Panc1 (cell line): ENCODE data around the gene TINAGL1. TPM values are rescaled to one million over a fixed set of nuclear protein-coding genes. Genes with fewer than 3 reads are reported as not detected.
A peak's percentile ranks its signal among the peaks of the same experiment; 100 is the strongest.

Experiments used
- ATAC-seq: fragments of 200-7000 bp; cut with Tn5 transposase; 2 replicates; pipeline ENCODE4 v1.9.1; 2020; ENCODE audit warnings: mild to moderate bottlenecking, moderate library complexity
- BruUV-seq: library from RNA; stranded (reverse); fragments of 400-500 nt; replicated peaks from 2 replicates; lab custom pipeline; 2021; lab: Mats Ljungman, UMichigan
- CTCF ChIA-PET: fragments of 300-600 bp; sonication (Branson Sonifier 250); formaldehyde crosslinking; loops from one replicate; lab custom pipeline; 2022; ENCODE audit warnings: antibody characterized with exemption; lab: Charles Lee
- POLR2A ChIA-PET: fragments of 300-600 bp; sonication (Branson Sonifier 250); formaldehyde crosslinking; loops from one replicate; lab custom pipeline; 2022; ENCODE audit warnings: antibody characterized with exemption; lab: Charles Lee
- DNase-seq: peaks from one replicate; pipeline ENCODE4 v3.0.0-alpha.2; 2010; ENCODE audit warnings: low read depth, low spot score
- H3K27ac ChIP-seq: 2 replicates; pipeline ENCODE4 v1.5.1; 2011; ENCODE audit warnings: mild to moderate bottlenecking, low read length, inconsistent platforms
- H3K27me3 ChIP-seq: fragments of 200-500 bp; sonication (Bioruptor generic); 2 replicates; pipeline ENCODE4 v1.6.0; 2014; ENCODE audit warnings: low read length, inconsistent platforms; ENCODE audit not compliant: control insufficient read depth, insufficient read depth
- H3K36me3 ChIP-seq: fragments of 200-500 bp; sonication (Bioruptor generic); 2 replicates; pipeline ENCODE4 v1.5.1; 2014; ENCODE audit warnings: inconsistent platforms, mild to moderate bottlenecking, low read length, moderate library complexity; ENCODE audit not compliant: control insufficient read depth, insufficient read depth
- H3K4me1 ChIP-seq: 2 replicates; pipeline ENCODE4 v1.5.1; 2011; ENCODE audit warnings: inconsistent platforms, mild to moderate bottlenecking, low read length, moderate library complexity; ENCODE audit not compliant: control insufficient read depth, insufficient read depth
- H3K4me3 ChIP-seq, 2 experiments: 2 replicates each; pipeline ENCODE4 v1.5.1; 2011 to 2012; ENCODE audit warnings: low read depth in 2 of 2, low read length in 2 of 2, mild to moderate bottlenecking in 2 of 2, inconsistent platforms in 1 of 2, moderate library complexity in 1 of 2
- H3K9me3 ChIP-seq: fragments of 200-500 bp; sonication (Bioruptor generic); 2 replicates; pipeline ENCODE4 v1.5.1; 2014; ENCODE audit warnings: low read depth, mild to moderate bottlenecking, inconsistent platforms, low read length, moderate library complexity; ENCODE audit not compliant: control insufficient read depth, insufficient read depth
- CTCF ChIP-seq: fragments of 450-650 bp; IDR thresholded peaks from 2 replicates; pipeline ENCODE4 v1.5.1; 2017; ENCODE audit warnings: mild to moderate bottlenecking
- POLR2AphosphoS5 ChIP-seq: IDR thresholded peaks from 2 replicates; pipeline ENCODE4 v1.6.1; 2012; ENCODE audit warnings: mild to moderate bottlenecking, low read depth, low read length, moderate library complexity
- REST ChIP-seq, 2 experiments: IDR thresholded peaks; 2 replicates each; pipeline ENCODE4 v1.6.1; 2011 to 2012; ENCODE audit warnings: low read depth in 2 of 2, control low read depth in 1 of 2, low read length in 1 of 2, mild to moderate bottlenecking in 1 of 2, moderate library complexity in 1 of 2; ENCODE audit not compliant: insufficient read depth in 1 of 2
- SIN3A ChIP-seq: IDR thresholded peaks from 2 replicates; pipeline ENCODE4 v1.6.1; 2012; ENCODE audit warnings: low read depth, mild to moderate bottlenecking, low read length, moderate library complexity, borderline replicate concordance; ENCODE audit not compliant: insufficient read depth
- TCF7L2 ChIP-seq: IDR thresholded peaks from 2 replicates; pipeline ENCODE4 v1.6.1; 2011; ENCODE audit warnings: mild to moderate bottlenecking, low read depth, low read length, inconsistent platforms
- in situ Hi-C: cut with HindIII; loops from 2 replicates; pipeline ENCODE4 v1.10.0; 2016; ENCODE audit warnings: low sequenced_read_pairs, low pct_unique_long_range_greater_than_20kb
- intact Hi-C: fragments of 100-400 bp; cut with micrococcal nuclease; formaldehyde crosslinking; loops from one replicate; pipeline ENCODE4 v1.10.0; 2022; ENCODE audit not compliant: unreplicated experiment
- total RNA-seq: library from RNA; stranded (reverse); gene quantifications from one replicate; pipeline ENCODE4 v1.2.1, GENCODE V29; 2021; ENCODE audit not compliant: unreplicated experiment

The TINAGL1 gene
- total RNA-seq, 1 experiment from 2014 or later: 6.1 TPM

DNA sequence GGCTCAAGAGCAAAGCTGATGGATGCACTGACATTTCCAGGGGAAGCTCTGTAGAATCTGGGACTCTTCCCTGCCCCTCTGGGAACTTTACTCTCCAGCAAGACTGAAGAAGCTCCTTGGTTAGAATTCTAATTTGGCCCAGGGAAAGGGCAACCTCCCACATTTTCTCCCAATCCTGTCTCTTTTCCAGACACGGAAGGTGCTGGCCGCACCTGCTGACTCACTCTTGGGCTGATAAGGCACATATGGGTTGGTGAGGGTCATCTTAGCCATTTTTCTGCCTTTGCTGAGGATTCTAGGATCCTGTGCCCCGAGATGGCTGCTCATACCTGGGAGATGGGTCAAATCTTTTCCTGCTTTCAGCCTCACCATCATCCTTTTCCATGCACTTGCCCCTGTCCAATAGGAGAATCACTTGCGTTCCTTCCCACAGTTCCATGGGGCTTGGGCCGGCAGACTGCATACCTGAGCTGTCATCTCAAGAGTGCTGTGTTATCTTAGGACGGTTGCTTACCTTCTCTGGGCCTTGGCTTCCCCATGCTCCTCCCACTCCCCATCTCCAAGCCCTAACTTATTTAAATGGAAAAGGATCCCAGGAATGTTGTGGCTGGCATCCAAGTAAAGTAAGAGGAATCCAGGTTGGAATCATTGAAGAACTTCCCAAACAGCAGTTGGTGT lies 1.3 kb downstream of the TINAGL1 start:
- TF ChIP-seq TCF7L2 (no peak), POLR2AphosphoS5 (no peak), SIN3A (no peak), REST (IDR thresholded peaks at IDR 0.05; ENCODE audit: insufficient read depth in 1 of 2, low read depth in 2 of 2, low read length in 1 of 2) (no peak), CTCF (no peak)
- peak overlapping the region; percentile 65 for H3K27ac ChIP-seq
- BruUV-seq: no TSS peak
- H3K4me3 ChIP-seq: peak overlapping the region; percentile 32 to 34
- no peaks in the 10 kb centered on the region for H3K9me3 ChIP-seq
- POLR2A ChIA-PET: no interaction called here
- H3K4me1 ChIP-seq: peaks cover 65% of the 10 kb centered on the region
- ATAC-seq (no peak), DNase-seq (no peak)
- CTCF ChIA-PET: interaction anchor here (0.6 to 0.9 kb wide), 3 partner anchors 16 to 237 kb away, joined by 6 to 10 read pairs (median 9); no protein-coding TSS in a partner anchor
- no peaks in the 10 kb centered on the region for H3K27me3 ChIP-seq
- intact Hi-C loops (no loop called here), in situ Hi-C loops (no loop called here)
- H3K36me3 ChIP-seq: peaks cover 4% of the 10 kb centered on the region; the same call in 1 of the 2 replicates

DNA sequence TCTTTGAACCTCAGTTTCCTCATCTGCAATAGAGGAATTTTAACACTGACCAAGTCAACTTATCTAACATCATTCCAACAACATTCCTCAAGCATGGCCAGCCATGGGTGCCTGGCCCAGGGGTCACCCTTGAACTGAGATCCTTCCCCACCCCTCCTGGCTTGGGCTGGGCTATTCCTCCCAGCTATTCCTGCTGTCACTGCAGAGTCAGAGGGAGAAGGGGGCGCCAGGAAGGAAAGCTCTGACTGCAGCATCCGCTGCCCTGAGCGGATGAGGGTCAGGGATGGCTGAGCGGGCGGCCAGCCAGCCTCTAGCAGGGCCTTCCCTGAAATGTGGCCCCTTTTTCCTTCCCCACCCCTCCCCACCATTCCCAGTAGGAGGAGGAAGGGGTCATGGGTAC lies 3.1 kb downstream of the TINAGL1 start:
- TF ChIP-seq POLR2AphosphoS5 (no peak), SIN3A (no peak)
- peaks cover 60% of the 10 kb centered on the region for H3K4me1 ChIP-seq
- H3K27ac ChIP-seq: peak overlapping the region; percentile 36
- in situ Hi-C loops: no loop called here
- peaks cover 4% of the 10 kb centered on the region; the same call in 1 of the 2 replicates for H3K36me3 ChIP-seq
- H3K27me3 ChIP-seq: no peaks in the 10 kb centered on the region
- H3K9me3 ChIP-seq: no peaks in the 10 kb centered on the region
- H3K4me3 ChIP-seq: no peak overlapping the region
- POLR2A ChIA-PET: no interaction called here
- BruUV-seq: no TSS peak
- CTCF ChIA-PET: no interaction called here
- ATAC-seq: no peak
- intact Hi-C loops: no loop called here
- DNase-seq: no peak

GRCh38 chr1:31580513-31580870 lies 4.2 kb downstream of the TINAGL1 start:
- Histone ChIP-seq H3K4me3 (no peak overlapping the region), H3K4me1 (peaks cover 51% of the 10 kb centered on the region), H3K27ac (peak overlapping the region; percentile 65), H3K36me3 (peaks cover 4% of the 10 kb centered on the region; the same call in 1 of the 2 replicates), H3K27me3 (no peaks in the 10 kb centered on the region), H3K9me3 (no peaks in the 10 kb centered on the region)
- peak; percentile 87 for TF ChIP-seq TCF7L2
- TF ChIP-seq SIN3A: no peak
- DNase-seq: no peak
- ChIA-PET CTCF (interaction anchor here (0.6 kb wide), 1 partner anchor 116 kb away, joined by 3 read pairs; no protein-coding TSS in a partner anchor), POLR2A (no interaction called here)
- in situ Hi-C loops: no loop called here
- no TSS peak for BruUV-seq
- intact Hi-C loops: no loop called here
- ATAC-seq: peak; percentile 15
